Adipocyte (in vitro differentiated cells): ENCODE data around the gene ZNF746.
"Not testable (repeated sequence)": the region's sequence is repeated elsewhere in the genome, so short reads cannot be mapped to it uniquely, and the experiment has no call there.

ENCODE experiments used
- DNase-seq: peaks from one replicate; pipeline ENCODE4 v3.0.0-alpha.2; 2015; ENCODE audit warnings: low read depth
- H3K27me3 ChIP-seq: replicated peaks from 2 replicates; pipeline ENCODE4 v1.7.0; 2013; ENCODE audit warnings: mild to moderate bottlenecking, low read length, moderate library complexity; ENCODE audit not compliant: control insufficient read depth, insufficient read depth
- H3K36me3 ChIP-seq: 2 replicates; pipeline ENCODE4 v1.7.0; 2013; ENCODE audit warnings: low read length, mild to moderate bottlenecking, moderate library complexity; ENCODE audit not compliant: control insufficient read depth, insufficient read depth, severe bottlenecking
- H3K4me1 ChIP-seq: 2 replicates; pipeline ENCODE4 v1.7.0; 2013; ENCODE audit warnings: mild to moderate bottlenecking, low read length, moderate library complexity; ENCODE audit not compliant: control insufficient read depth, insufficient read depth
- H3K4me3 ChIP-seq: 2 replicates; pipeline ENCODE4 v1.7.0; 2013; ENCODE audit warnings: mild to moderate bottlenecking, low read length, moderate library complexity
- H3K9ac ChIP-seq: 2 replicates; pipeline ENCODE4 v1.7.0; 2013; ENCODE audit warnings: mild to moderate bottlenecking, low read length, moderate library complexity
- H3K9me3 ChIP-seq: 2 replicates; pipeline ENCODE4 v1.7.0; 2013; ENCODE audit warnings: mild to moderate bottlenecking, low read length, moderate library complexity; ENCODE audit not compliant: control insufficient read depth

The ZNF746 gene

GRCh38 chr7:149505551-149505950 lies 7.9 kb upstream of the ZNF746 start:
- Histone ChIP-seq H3K27me3 (peaks cover 4% of the 10 kb centered on the region), H3K4me3 (no peak overlapping the region), H3K4me1 (no peaks in the 10 kb centered on the region), H3K9ac (no peak overlapping the region), H3K36me3 (no peaks in the 10 kb centered on the region), H3K9me3 (peaks cover 32% of the 10 kb centered on the region)
- no peak for DNase-seq

- Histone ChIP-seq H3K9ac (no peak overlapping the region), H3K27me3 (peaks cover 4% of the 10 kb centered on the region), H3K36me3 (no peaks in the 10 kb centered on the region), H3K4me1 (peaks cover 4% of the 10 kb centered on the region), H3K4me3 (no peak overlapping the region), H3K9me3 (peaks cover 16% of the 10 kb centered on the region)
- no peak for DNase-seq
Observed at GRCh38 chr7:149501651-149502050, 4.0 kb upstream of the ZNF746 start.

- H3K9ac ChIP-seq: no peak overlapping the region
- no peak overlapping the region for H3K4me3 ChIP-seq
- H3K4me1 ChIP-seq: peaks cover 6% of the 10 kb centered on the region
- no peak for DNase-seq
- peaks cover 10% of the 10 kb centered on the region for H3K9me3 ChIP-seq
- H3K27me3 ChIP-seq: peaks cover 4% of the 10 kb centered on the region
- no peaks in the 10 kb centered on the region for H3K36me3 ChIP-seq
Observed at GRCh38 chr7:149500910-149501309, 3.3 kb upstream of the ZNF746 start.

- Histone ChIP-seq H3K27me3 (peaks cover 4% of the 10 kb centered on the region), H3K36me3 (no peaks in the 10 kb centered on the region), H3K4me1 (peaks cover 13% of the 10 kb centered on the region), H3K9ac (no peak overlapping the region), H3K9me3 (peaks cover 5% of the 10 kb centered on the region), H3K4me3 (no peak overlapping the region)
- no peak for DNase-seq
Observed at GRCh38 chr7:149500201-149500600, 2.6 kb upstream of the ZNF746 start.

- H3K9me3 ChIP-seq: no peaks in the 10 kb centered on the region
- H3K4me1 ChIP-seq: peaks cover 21% of the 10 kb centered on the region
- H3K36me3 ChIP-seq: peaks cover 3% of the 10 kb centered on the region
- H3K4me3 ChIP-seq: no peak overlapping the region
- DNase-seq: no peak
- H3K27me3 ChIP-seq: peaks cover 4% of the 10 kb centered on the region
- H3K9ac ChIP-seq: no peak overlapping the region
Observed at GRCh38 chr7:149498811-149499210, 1.2 kb upstream of the ZNF746 start.

GRCh38 chr7:149496642-149497391 lies 792 bp downstream of the ZNF746 start:
- peak overlapping the region; percentile 95 for H3K4me3 ChIP-seq
- H3K4me1 ChIP-seq: peaks cover 21% of the 10 kb centered on the region
- H3K36me3 ChIP-seq: peaks cover 23% of the 10 kb centered on the region
- H3K9ac ChIP-seq: peak overlapping the region; percentile 95
- DNase-seq: peak; percentile 73
- H3K27me3 ChIP-seq: no peaks in the 10 kb centered on the region
- no peaks in the 10 kb centered on the region for H3K9me3 ChIP-seq

GRCh38 chr7:149495785-149496641 lies 1.6 kb downstream of the ZNF746 start:
- Histone ChIP-seq H3K9me3 (no peaks in the 10 kb centered on the region), H3K4me3 (peak overlapping the region; percentile 95), H3K9ac (peak overlapping the region; percentile 95), H3K4me1 (peaks cover 21% of the 10 kb centered on the region), H3K27me3 (no peaks in the 10 kb centered on the region), H3K36me3 (peaks cover 31% of the 10 kb centered on the region)
- peak; percentile 84 for DNase-seq

- Histone ChIP-seq H3K4me3 (peak overlapping the region; percentile 95), H3K27me3 (no peaks in the 10 kb centered on the region), H3K9me3 (no peaks in the 10 kb centered on the region), H3K36me3 (peaks cover 43% of the 10 kb centered on the region), H3K4me1 (peaks cover 21% of the 10 kb centered on the region), H3K9ac (peak overlapping the region; percentile 95)
- peak; percentile 48 for DNase-seq
Observed at GRCh38 chr7:149494738-149495368, 2.8 kb downstream of the ZNF746 start.

- Histone ChIP-seq H3K36me3 (peaks cover 50% of the 10 kb centered on the region), H3K4me1 (peaks cover 21% of the 10 kb centered on the region)
- H3K9ac ChIP-seq, H3K4me3 ChIP-seq, H3K9me3 ChIP-seq, DNase-seq, H3K27me3 ChIP-seq: not testable (repeated sequence)
Observed at GRCh38 chr7:149493975-149494374, 3.6 kb downstream of the ZNF746 start.

GRCh38 chr7:149493366-149493765 lies 4.2 kb downstream of the ZNF746 start:
- no peak for DNase-seq
- Histone ChIP-seq H3K36me3 (peaks cover 57% of the 10 kb centered on the region), H3K4me3 (no peak overlapping the region), H3K9me3 (no peaks in the 10 kb centered on the region), H3K9ac (no peak overlapping the region), H3K4me1 (peaks cover 21% of the 10 kb centered on the region), H3K27me3 (no peaks in the 10 kb centered on the region)
